DOHH2 (cell line): ENCODE data around the gene DUSP1.

ENCODE experiments used
- EZH2phosphoT487 ChIP-seq: fragments of 200-600 bp; sonication (generic); IDR thresholded peaks from 2 replicates; pipeline ENCODE4 v1.6.1; 2017; ENCODE audit warnings: borderline replicate concordance, mild to moderate bottlenecking, antibody characterized with exemption, low read length, moderate library complexity, mixed read lengths
- TF ChIP-seq, protein P1 (sequence below): fragments of 200-600 bp; sonication (generic); IDR thresholded peaks from one replicate; pipeline ENCODE4 v1.5.1; 2014; ENCODE audit warnings: antibody characterized with exemption, mild to moderate bottlenecking, low read depth, low read length; ENCODE audit not compliant: poor library complexity, severe bottlenecking

DNA sequence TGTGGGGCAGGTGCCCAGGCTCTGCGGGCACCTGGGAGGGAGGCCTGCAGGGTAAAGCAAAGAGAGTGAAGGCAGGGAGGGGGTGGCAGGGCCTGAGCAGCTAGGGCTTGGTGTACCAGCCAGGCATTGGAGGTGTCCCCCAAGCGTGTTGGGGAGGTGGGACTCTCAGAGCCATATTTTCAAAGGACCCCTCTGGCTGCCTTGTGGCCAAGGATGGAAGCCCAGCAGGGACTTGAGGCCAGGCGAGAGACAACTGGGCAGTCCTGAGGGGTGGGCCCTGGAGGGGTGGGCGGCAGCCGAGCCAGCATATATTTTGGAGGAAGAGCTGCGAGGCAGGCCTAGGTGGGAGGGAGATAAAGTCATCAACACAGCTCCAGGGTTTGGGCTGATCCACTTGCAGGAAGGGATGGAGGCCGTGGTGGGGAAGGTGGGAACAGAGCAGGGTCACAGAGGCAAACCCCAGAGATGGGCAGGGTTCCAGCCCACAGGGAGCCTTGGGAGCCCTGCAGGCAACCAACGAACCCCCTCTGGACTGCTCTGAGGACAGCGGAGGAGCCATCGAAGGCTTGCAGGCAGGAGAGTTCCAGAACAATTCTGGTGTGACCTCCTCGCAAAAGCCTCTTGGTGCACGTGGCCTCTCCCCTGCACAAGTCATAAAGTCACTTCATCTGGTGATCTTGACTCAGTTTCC, 35.7 kb downstream of the DUSP1 start:
- TF ChIP-seq, protein P1, sequence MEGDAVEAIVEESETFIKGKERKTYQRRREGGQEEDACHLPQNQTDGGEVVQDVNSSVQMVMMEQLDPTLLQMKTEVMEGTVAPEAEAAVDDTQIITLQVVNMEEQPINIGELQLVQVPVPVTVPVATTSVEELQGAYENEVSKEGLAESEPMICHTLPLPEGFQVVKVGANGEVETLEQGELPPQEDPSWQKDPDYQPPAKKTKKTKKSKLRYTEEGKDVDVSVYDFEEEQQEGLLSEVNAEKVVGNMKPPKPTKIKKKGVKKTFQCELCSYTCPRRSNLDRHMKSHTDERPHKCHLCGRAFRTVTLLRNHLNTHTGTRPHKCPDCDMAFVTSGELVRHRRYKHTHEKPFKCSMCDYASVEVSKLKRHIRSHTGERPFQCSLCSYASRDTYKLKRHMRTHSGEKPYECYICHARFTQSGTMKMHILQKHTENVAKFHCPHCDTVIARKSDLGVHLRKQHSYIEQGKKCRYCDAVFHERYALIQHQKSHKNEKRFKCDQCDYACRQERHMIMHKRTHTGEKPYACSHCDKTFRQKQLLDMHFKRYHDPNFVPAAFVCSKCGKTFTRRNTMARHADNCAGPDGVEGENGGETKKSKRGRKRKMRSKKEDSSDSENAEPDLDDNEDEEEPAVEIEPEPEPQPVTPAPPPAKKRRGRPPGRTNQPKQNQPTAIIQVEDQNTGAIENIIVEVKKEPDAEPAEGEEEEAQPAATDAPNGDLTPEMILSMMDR: no peak
- TF ChIP-seq EZH2phosphoT487: no peak
